ENCODE results near the gene ETFBKMT.
"Not testable (repeated sequence)": the region's sequence is repeated elsewhere in the genome, so short reads cannot be mapped to it uniquely, and the experiment has no call there.

GRCh38 chr12:31718542-31719198 is 59.2 kb downstream of the ETFBKMT start:
- not testable (repeated sequence) for TF ChIP-seq POLR2A (IDR thresholded peaks at IDR 0.05; ENCODE audit: extremely low read depth, insufficient read length); CTCF (IDR thresholded peaks at IDR 0.05; ENCODE audit: low read depth, low read length); MAX (IDR thresholded peaks at IDR 0.05; ENCODE audit: low read depth, low read length); MYC (IDR thresholded peaks at IDR 0.05; ENCODE audit: low read depth, low read length)
